H1 (cell line): ENCODE data around the gene CACNA1B.

Source experiments
- CEBPB ChIP-seq: IDR thresholded peaks from 2 replicates; pipeline ENCODE4 v1.6.1; 2012; ENCODE audit warnings: low read depth, low read length
- CHD2 ChIP-seq: IDR thresholded peaks from 2 replicates; pipeline ENCODE4 v1.6.1; 2012; ENCODE audit warnings: low read length, improper control_type of control experiment
- EP300 ChIP-seq, 2 experiments: IDR thresholded peaks; 1 replicate in 1 of 2; 2 replicates in 1 of 2; pipeline ENCODE4 v1.6.1; 2011 to 2012; ENCODE audit warnings: low read depth in 2 of 2, low read length in 2 of 2, mild to moderate bottlenecking in 2 of 2, borderline replicate concordance in 1 of 2, inconsistent platforms in 1 of 2, moderate library complexity in 1 of 2
- POLR2A ChIP-seq, 2 experiments: IDR thresholded peaks; 1 replicate in 1 of 2; 2 replicates in 1 of 2; pipeline ENCODE4 v1.6.1; 2011; ENCODE audit warnings: low read depth in 2 of 2, low read length in 2 of 2, mild to moderate bottlenecking in 2 of 2; ENCODE audit errors: control extremely low read depth in 1 of 2
- POLR2AphosphoS5 ChIP-seq: IDR thresholded peaks from 2 replicates; pipeline ENCODE4 v1.6.1; 2011; ENCODE audit warnings: low read depth, low read length
- POU5F1 ChIP-seq: IDR thresholded peaks from 2 replicates; pipeline ENCODE4 v1.6.1; 2011; ENCODE audit warnings: low read depth, mild to moderate bottlenecking, low read length, moderate library complexity
- RBBP5 ChIP-seq: IDR thresholded peaks from 2 replicates; pipeline ENCODE4 v1.7.1; 2012; ENCODE audit warnings: low read depth, mild to moderate bottlenecking, inconsistent platforms, low read length, moderate library complexity, borderline replicate concordance
- SAP30 ChIP-seq: fragments of 300-600 bp; sonication (generic); IDR thresholded peaks from 2 replicates; pipeline ENCODE4 v1.7.1; 2012; ENCODE audit warnings: low read length, moderate library complexity, mild to moderate bottlenecking, inconsistent platforms; ENCODE audit not compliant: insufficient read depth, insufficient replicate concordance
- SP1 ChIP-seq: IDR thresholded peaks from 2 replicates; pipeline ENCODE4 v1.6.1; 2011; ENCODE audit warnings: low read depth, low read length
- TAF1 ChIP-seq: IDR thresholded peaks from 2 replicates; pipeline ENCODE4 v1.6.1; 2011; ENCODE audit warnings: mild to moderate bottlenecking, low read depth, low read length
- TF ChIP-seq, protein P1 (sequence below), 3 experiments: IDR thresholded peaks; 1 replicate in 2 of 3; 2 replicates in 1 of 3; pipeline versions ENCODE4 v1.5.1 to v1.6.1; 2011; ENCODE audit warnings: low read length in 3 of 3, mild to moderate bottlenecking in 3 of 3, inconsistent platforms in 2 of 3, low read depth in 1 of 3, moderate library complexity in 1 of 3; ENCODE audit not compliant: insufficient read depth in 1 of 3; ENCODE audit errors: control extremely low read depth in 1 of 3

GRCh38 chr9:137828527-137829259, 48.9 kb upstream of the CACNA1B start:
- no peak for TF ChIP-seq CHD2
- no peak for TF ChIP-seq SAP30
- no peak for TF ChIP-seq POLR2A (IDR thresholded peaks at IDR 0.05; ENCODE audit: control extremely low read depth in 1 of 2, low read depth in 2 of 2, low read length in 2 of 2)
- TF ChIP-seq SP1 = no peak
- TF ChIP-seq, protein P1, sequence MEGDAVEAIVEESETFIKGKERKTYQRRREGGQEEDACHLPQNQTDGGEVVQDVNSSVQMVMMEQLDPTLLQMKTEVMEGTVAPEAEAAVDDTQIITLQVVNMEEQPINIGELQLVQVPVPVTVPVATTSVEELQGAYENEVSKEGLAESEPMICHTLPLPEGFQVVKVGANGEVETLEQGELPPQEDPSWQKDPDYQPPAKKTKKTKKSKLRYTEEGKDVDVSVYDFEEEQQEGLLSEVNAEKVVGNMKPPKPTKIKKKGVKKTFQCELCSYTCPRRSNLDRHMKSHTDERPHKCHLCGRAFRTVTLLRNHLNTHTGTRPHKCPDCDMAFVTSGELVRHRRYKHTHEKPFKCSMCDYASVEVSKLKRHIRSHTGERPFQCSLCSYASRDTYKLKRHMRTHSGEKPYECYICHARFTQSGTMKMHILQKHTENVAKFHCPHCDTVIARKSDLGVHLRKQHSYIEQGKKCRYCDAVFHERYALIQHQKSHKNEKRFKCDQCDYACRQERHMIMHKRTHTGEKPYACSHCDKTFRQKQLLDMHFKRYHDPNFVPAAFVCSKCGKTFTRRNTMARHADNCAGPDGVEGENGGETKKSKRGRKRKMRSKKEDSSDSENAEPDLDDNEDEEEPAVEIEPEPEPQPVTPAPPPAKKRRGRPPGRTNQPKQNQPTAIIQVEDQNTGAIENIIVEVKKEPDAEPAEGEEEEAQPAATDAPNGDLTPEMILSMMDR (IDR thresholded peaks at IDR 0.05; ENCODE audit: control extremely low read depth in 1 of 3, insufficient read depth in 1 of 3, low read depth in 1 of 3, low read length in 3 of 3) = no peak
- no peak for TF ChIP-seq TAF1
- TF ChIP-seq CEBPB = no peak
- TF ChIP-seq POU5F1 = no peak
- no peak for TF ChIP-seq POLR2AphosphoS5
- TF ChIP-seq EP300 (IDR thresholded peaks at IDR 0.05; ENCODE audit: borderline replicate concordance in 1 of 2, low read depth in 2 of 2, low read length in 2 of 2) = no peak
- no peak for TF ChIP-seq RBBP5
